HCT116 (cell line): ENCODE data around the gene TMEM140. TPM values are rescaled to one million over a fixed set of nuclear protein-coding genes. Genes with fewer than 3 reads are reported as not detected.

Experiments used
- ATAC-seq: fragments of 200-7000 bp; cut with Tn5 transposase; 2 replicates; pipeline ENCODE4 v1.9.1; 2020; ENCODE audit warnings: mild to moderate bottlenecking, moderate library complexity
- BruUV-seq: library from RNA; stranded (reverse); fragments of 400-500 nt; replicated peaks from 2 replicates; lab custom pipeline; 2021; lab: Mats Ljungman, UMichigan
- CTCF ChIA-PET: fragments of 300-600 bp; sonication (Branson Sonifier 250); formaldehyde crosslinking; loops from one replicate; lab custom pipeline; 2021; ENCODE audit warnings: antibody characterized with exemption; lab: Charles Lee
- POLR2A ChIA-PET: fragments of 300-600, 350-600 bp; sonication (Branson Sonifier 250); formaldehyde crosslinking; loops from one replicate; lab custom pipeline; 2021; ENCODE audit warnings: antibody characterized with exemption; lab: Charles Lee
- RAD21 ChIA-PET, 2 experiments: fragments of 300-600 bp; sonication (Branson Sonifier 250); formaldehyde crosslinking; loops; one replicate each; lab custom pipeline; 2023; ENCODE audit warnings: low total read pairs in 2 of 2; ENCODE audit not compliant: uncharacterized antibody in 2 of 2, unreplicated experiment in 2 of 2, low non-redundant PET in 1 of 2; lab: Charles Lee
- DNase-seq: peaks from one replicate; pipeline ENCODE4 v3.0.0-alpha.2; 2010; ENCODE audit warnings: low read depth, low spot score
- H2AFZ ChIP-seq: fragments of 200-600 bp; shearing (Covaris generic), sonication (generic); 2 replicates; pipeline ENCODE4 v1.6.1; 2017; ENCODE audit warnings: low read depth, mixed run types, mixed read lengths, antibody characterized with exemption, low read length; ENCODE audit not compliant: poor library complexity, severe bottlenecking
- H3K27ac ChIP-seq: 2 replicates; pipeline ENCODE4 v1.5.1; 2012; ENCODE audit warnings: low read depth, low read length
- H3K27me3 ChIP-seq: fragments of 200-600 bp; sonication (generic); 2 replicates; pipeline ENCODE4 v1.6.1; 2016; ENCODE audit warnings: mixed run types, low read length, mixed read lengths; ENCODE audit not compliant: insufficient read depth
- H3K36me3 ChIP-seq, 2 experiments: fragments of 200-500 bp in 1 of 2; fragments of 200-600 bp in 1 of 2; sonication (Bioruptor generic) in 1 of 2; sonication (generic) in 1 of 2; 2 replicates each; pipeline versions ENCODE4 v1.5.1 to v1.6.1; 2014 to 2016; ENCODE audit warnings: low read length in 2 of 2, inconsistent platforms in 1 of 2, mixed read lengths in 1 of 2, mixed run types in 1 of 2; ENCODE audit not compliant: insufficient read depth in 2 of 2, control insufficient read depth in 1 of 2
- H3K4me1 ChIP-seq, 2 experiments: fragments of 200-600 bp in 1 of 2; sonication (generic) in 1 of 2; 2 replicates each; pipeline versions ENCODE4 v1.5.1 to v1.6.1; 2012 to 2017; ENCODE audit warnings: low read length in 2 of 2, inconsistent platforms in 1 of 2, mild to moderate bottlenecking in 1 of 2, mixed read lengths in 1 of 2, mixed run types in 1 of 2, moderate library complexity in 1 of 2; ENCODE audit not compliant: insufficient read depth in 2 of 2, control insufficient read depth in 1 of 2
- H3K4me2 ChIP-seq: fragments of 200-600 bp; sonication (generic); 2 replicates; pipeline ENCODE4 v1.6.1; 2017; ENCODE audit warnings: mixed run types, low read length, mixed read lengths
- H3K4me3 ChIP-seq, 2 experiments: fragments of 200-600 bp in 1 of 2; sonication (generic) in 1 of 2; replicated peaks in 1 of 2; 2 replicates each; pipeline ENCODE4 v1.5.1; 2011 to 2016; ENCODE audit warnings: low read length in 2 of 2, control low read depth in 1 of 2, low read depth in 1 of 2, mild to moderate bottlenecking in 1 of 2, mixed read lengths in 1 of 2, mixed run types in 1 of 2
- H3K79me2 ChIP-seq: fragments of 200-600 bp; sonication (generic); 2 replicates; pipeline ENCODE4 v1.6.1; 2017; ENCODE audit warnings: mild to moderate bottlenecking, mixed run types, low read length, moderate library complexity, mixed read lengths; ENCODE audit not compliant: insufficient read depth
- H3K9ac ChIP-seq: fragments of 200-600 bp; sonication (generic); 2 replicates; pipeline ENCODE4 v1.6.1; 2016; ENCODE audit warnings: low read length, mixed read lengths
- H3K9me2 ChIP-seq: fragments of 200-600 bp; sonication (generic), shearing (Covaris generic); 2 replicates; pipeline ENCODE4 v1.6.1; 2017; ENCODE audit warnings: mixed run types, mild to moderate bottlenecking, moderate library complexity; ENCODE audit not compliant: insufficient read depth
- H3K9me3 ChIP-seq, 2 experiments: fragments of 200-500 bp in 1 of 2; fragments of 200-600 bp in 1 of 2; sonication (Bioruptor generic) in 1 of 2; sonication (generic) in 1 of 2; 2 replicates each; pipeline ENCODE4 v1.6.1; 2014 to 2017; ENCODE audit warnings: low read length in 2 of 2, mixed read lengths in 2 of 2, inconsistent platforms in 1 of 2, low read depth in 1 of 2, mild to moderate bottlenecking in 1 of 2, mixed run types in 1 of 2, moderate library complexity in 1 of 2; ENCODE audit not compliant: control insufficient read depth in 1 of 2, insufficient read depth in 1 of 2
- H4K20me1 ChIP-seq: fragments of 200-600 bp; sonication (generic), shearing (Covaris generic); 2 replicates; pipeline ENCODE4 v1.6.1; 2017; ENCODE audit warnings: mixed run types, mild to moderate bottlenecking, moderate library complexity; ENCODE audit not compliant: insufficient read depth
- ELF1 ChIP-seq: IDR thresholded peaks from 2 replicates; pipeline ENCODE4 v1.6.1; 2012; ENCODE audit warnings: low read depth, borderline replicate concordance
- EZH2phosphoT487 ChIP-seq: fragments of 200-600 bp; IDR thresholded peaks from 2 replicates; pipeline ENCODE4 v1.6.1; 2018; ENCODE audit warnings: antibody characterized with exemption, borderline replicate concordance
- POLR2A ChIP-seq: IDR thresholded peaks from 2 replicates; pipeline ENCODE4 v1.7.0; 2011; ENCODE audit warnings: borderline replicate concordance; ENCODE audit not compliant: insufficient read depth, insufficient read length; ENCODE audit errors: extremely low read depth
- POLR2AphosphoS5 ChIP-seq: IDR thresholded peaks from 2 replicates; pipeline ENCODE4 v1.6.1; 2011; ENCODE audit warnings: mild to moderate bottlenecking, low read depth, low read length, moderate library complexity
- YY1 ChIP-seq: IDR thresholded peaks from 2 replicates; pipeline ENCODE4 v1.6.1; 2011; ENCODE audit warnings: low read length, low read depth, moderate library complexity, mild to moderate bottlenecking; ENCODE audit not compliant: insufficient replicate concordance; ENCODE audit errors: extremely low read depth
- intact Hi-C: fragments of 100-400 bp; cut with micrococcal nuclease; formaldehyde crosslinking; loops from 2 replicates; pipeline ENCODE4 v1.10.0; 2022
- microRNA-seq: library from miRNA; unstranded; fragments of <30 nt; microRNA quantifications from one replicate; pipeline ENCODE4, GENCODE V29; 2016; ENCODE audit warnings: borderline number of aligned reads
- total RNA-seq: library from RNA; stranded (reverse); gene quantifications from one replicate; pipeline ENCODE4 v1.2.1, GENCODE V29; 2021; ENCODE audit not compliant: unreplicated experiment
- TF ChIP-seq, protein P1 (sequence below): IDR thresholded peaks from 2 replicates; pipeline ENCODE4 v1.6.1; 2012

Gene TMEM140
- total RNA-seq, 1 experiment from 2014 or later: not detected

DNA sequence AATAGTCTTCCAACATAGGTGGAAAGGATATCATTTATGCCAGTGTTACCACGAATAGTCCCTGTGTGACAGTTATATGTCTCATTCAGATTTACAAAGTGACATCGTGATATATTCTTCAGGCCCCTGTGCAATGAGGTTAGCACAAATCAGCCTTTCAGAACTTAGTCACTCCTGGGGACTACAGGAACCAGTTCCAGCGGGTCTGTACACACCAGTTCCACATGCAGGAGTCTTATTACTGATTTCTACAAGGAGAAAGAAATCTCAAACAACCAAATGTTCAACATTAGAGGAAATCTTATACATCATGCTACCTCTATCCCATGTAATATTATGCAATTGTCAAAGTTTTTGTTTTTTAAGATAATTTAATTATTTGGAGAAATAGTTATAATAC, 67.8 kb downstream of the TMEM140 start:
- no peak overlapping the region for H3K9ac ChIP-seq
- H3K4me3 ChIP-seq: no peak overlapping the region
- no peak overlapping the region for H3K4me2 ChIP-seq
- H4K20me1 ChIP-seq: no peaks in the 10 kb centered on the region
- no peaks in the 10 kb centered on the region for H3K9me3 ChIP-seq
- peaks cover under 1 to 2% of the 10 kb centered on the region in 2 experiments; a peak in 2 of 4 replicates for H3K4me1 ChIP-seq
- no peak overlapping the region for H3K27ac ChIP-seq
- no peak for DNase-seq
- no peaks in the 10 kb centered on the region for H3K36me3 ChIP-seq
- ATAC-seq: no peak
- CTCF ChIA-PET: no interaction called here
- no peaks in the 10 kb centered on the region for H3K79me2 ChIP-seq
- H2AFZ ChIP-seq: no peak overlapping the region
- TF ChIP-seq ELF1 (no peak), POLR2A (no peak), POLR2AphosphoS5 (no peak), EZH2phosphoT487 (no peak), YY1 (no peak)
- TF ChIP-seq, protein P1, sequence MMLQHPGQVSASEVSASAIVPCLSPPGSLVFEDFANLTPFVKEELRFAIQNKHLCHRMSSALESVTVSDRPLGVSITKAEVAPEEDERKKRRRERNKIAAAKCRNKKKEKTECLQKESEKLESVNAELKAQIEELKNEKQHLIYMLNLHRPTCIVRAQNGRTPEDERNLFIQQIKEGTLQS: no peak
- RAD21 ChIA-PET: no interaction called here
- intact Hi-C loops: no loop called here
- H3K9me2 ChIP-seq: no peaks in the 10 kb centered on the region
- no peaks in the 10 kb centered on the region for H3K27me3 ChIP-seq
- no TSS peak for BruUV-seq
- POLR2A ChIA-PET: no interaction called here

Small RNAs within 50 kb of the gene (microRNA-seq; reads per million reads assigned to microRNA genes)
- 1.2 reads per million for gene MIR6509

Other genes starting within 250 kb of the TMEM140 start
- 1.9 TPM for gene AGBL3, start 161.6 kb upstream of the TMEM140 start, total RNA-seq
- 54.5 TPM for gene CYREN, start 22.6 kb downstream of the TMEM140 start, total RNA-seq
- gene WDR91, start 63.5 kb downstream of the TMEM140 start, total RNA-seq: 10.1 TPM
- gene STRA8, start 85.8 kb downstream of the TMEM140 start, total RNA-seq: not detected